Neuronal stem cell (in vitro differentiated cells): ENCODE data around the gene ZNF423.

Experiments
- DNase-seq: peaks from one replicate; pipeline ENCODE4 v3.0.0-alpha.2; 2013; ENCODE audit warnings: low spot score
- H2AFZ ChIP-seq: one replicate; pipeline ENCODE4 v1.6.1; 2013; ENCODE audit warnings: mild to moderate bottlenecking, low read length, inconsistent platforms
- H2AK5ac ChIP-seq: 2 replicates; pipeline ENCODE4 v1.6.1; 2013; ENCODE audit warnings: low read depth, mild to moderate bottlenecking, inconsistent platforms, low read length, moderate library complexity, mixed read lengths
- H2BK120ac ChIP-seq: 2 replicates; pipeline ENCODE4 v1.6.1; 2013; ENCODE audit warnings: low read depth, mild to moderate bottlenecking, inconsistent platforms, low read length, moderate library complexity, mixed read lengths
- H2BK12ac ChIP-seq: one replicate; pipeline ENCODE4 v1.6.1; 2013; ENCODE audit warnings: low read length, inconsistent platforms
- H2BK15ac ChIP-seq: 2 replicates; pipeline ENCODE4 v1.6.1; 2013; ENCODE audit warnings: mild to moderate bottlenecking, low read length, inconsistent platforms, mixed read lengths
- H2BK5ac ChIP-seq: one replicate; pipeline ENCODE4 v1.6.1; 2013; ENCODE audit warnings: inconsistent platforms, mild to moderate bottlenecking, low read length, moderate library complexity
- H3K14ac ChIP-seq: one replicate; pipeline ENCODE4 v1.6.1; 2013; ENCODE audit warnings: low read length, inconsistent platforms
- H3K18ac ChIP-seq: 2 replicates; pipeline ENCODE4 v1.6.1; 2013; ENCODE audit warnings: low read length, inconsistent platforms
- H3K23ac ChIP-seq: 2 replicates; pipeline ENCODE4 v1.6.1; 2013; ENCODE audit warnings: low read depth, mild to moderate bottlenecking, mixed read lengths, low read length, inconsistent platforms; ENCODE audit not compliant: poor library complexity
- H3K27ac ChIP-seq: replicated peaks from 3 replicates; pipeline ENCODE4 v1.5.1; 2013; ENCODE audit warnings: low read length, inconsistent platforms
- H3K27me3 ChIP-seq, 3 experiments: 2 replicates each; pipeline ENCODE4 v1.6.1; 2013; ENCODE audit warnings: low read length in 3 of 3, mild to moderate bottlenecking in 2 of 3, inconsistent platforms in 1 of 3, low read depth in 1 of 3, mixed read lengths in 1 of 3, moderate library complexity in 1 of 3; ENCODE audit not compliant: control insufficient read depth in 3 of 3, insufficient read depth in 3 of 3
- H3K36me3 ChIP-seq, 2 donors: replicated peaks in 1 of 2; 2 replicates each; pipeline ENCODE4 v1.6.1; 2013; ENCODE audit warnings: low read length in 2 of 2; ENCODE audit not compliant: control insufficient read depth in 2 of 2, insufficient read depth in 2 of 2
- H3K4ac ChIP-seq: 2 replicates; pipeline ENCODE4 v1.6.1; 2013; ENCODE audit warnings: inconsistent platforms, mild to moderate bottlenecking, low read length, moderate library complexity
- H3K4me1 ChIP-seq, 2 donors: 1 replicate in 1 of 2; 2 replicates in 1 of 2; pipeline ENCODE4 v1.6.1; 2013; ENCODE audit warnings: low read length in 2 of 2, low read depth in 1 of 2; ENCODE audit not compliant: control insufficient read depth in 2 of 2, insufficient read depth in 1 of 2
- H3K4me2 ChIP-seq: one replicate; pipeline ENCODE4 v1.6.1; 2013; ENCODE audit warnings: mild to moderate bottlenecking, low read length, inconsistent platforms; ENCODE audit not compliant: insufficient read depth, poor library complexity, severe bottlenecking
- H3K4me3 ChIP-seq, 2 donors: 2 replicates each; pipeline ENCODE4 v1.5.1; 2013; ENCODE audit warnings: low read length in 2 of 2, mild to moderate bottlenecking in 2 of 2, inconsistent platforms in 1 of 2, moderate library complexity in 1 of 2
- H3K79me1 ChIP-seq: one replicate; pipeline ENCODE4 v1.6.1; 2013; ENCODE audit warnings: low read depth, mild to moderate bottlenecking, inconsistent platforms, low read length, moderate library complexity
- H3K9ac ChIP-seq: one replicate; pipeline ENCODE4 v1.6.1; 2013; ENCODE audit warnings: mild to moderate bottlenecking, low read depth, low read length, inconsistent platforms; ENCODE audit not compliant: poor library complexity
- H3K9me3 ChIP-seq, 2 donors: replicated peaks in 1 of 2; 2 replicates each; pipeline versions ENCODE3 to v1.6.1; 2013; ENCODE audit warnings: low read length in 2 of 2, mild to moderate bottlenecking in 2 of 2, inconsistent platforms in 1 of 2, low read depth in 1 of 2, mixed read lengths in 1 of 2, moderate library complexity in 1 of 2; ENCODE audit not compliant: control insufficient read depth in 2 of 2, insufficient read depth in 1 of 2
- H4K8ac ChIP-seq: one replicate; pipeline ENCODE4 v1.6.1; 2013; ENCODE audit warnings: low read depth, mild to moderate bottlenecking, inconsistent platforms, low read length, moderate library complexity
- H4K91ac ChIP-seq: one replicate; pipeline ENCODE4 v1.6.1; 2013; ENCODE audit warnings: low read length, low read depth, mild to moderate bottlenecking, inconsistent platforms; ENCODE audit not compliant: poor library complexity
- WGBS, 2 donors: extraction: QIAGEN DNeasy Blood & Tissue Kit; methylation state at CpG; one replicate each; pipeline ENCODE4 v1.1.7; 2013; ENCODE audit warnings: missing lambda C conversion rate in 2 of 2, mixed read lengths in 1 of 2; ENCODE audit not compliant: insufficient read length in 2 of 2, insufficient replicate concordance in 1 of 2; ENCODE audit errors: extremely low coverage in 2 of 2; 5-methylcytosine and 5-hydroxymethylcytosine counted together

The ZNF423 gene

GRCh38 chr16:49671333-49671732 is 184.6 kb downstream of the ZNF423 start:
- Histone ChIP-seq H3K18ac (no peak overlapping the region), H3K4ac (no peak overlapping the region), H3K27ac (no peak overlapping the region), H3K9ac (no peak overlapping the region), H3K14ac (no peak overlapping the region), H4K8ac (no peak overlapping the region), H2BK120ac (no peak overlapping the region), H2BK5ac (no peak overlapping the region), H3K23ac (no peak overlapping the region), H2BK12ac (no peak overlapping the region), H3K4me2 (no peak overlapping the region), H3K4me3 (no peak overlapping the region), H3K79me1 (peaks cover 5% of the 10 kb centered on the region), H3K36me3 (peaks cover 1 to 21% of the 10 kb centered on the region in 2 donors), H2AFZ (no peak overlapping the region), H4K91ac (no peak overlapping the region), H2AK5ac (peak overlapping the region; percentile 33), H3K4me1 (peaks cover 8 to 14% of the 10 kb centered on the region in 2 donors), H3K9me3 (no peaks in the 10 kb centered on the region), H2BK15ac (no peak overlapping the region), H3K27me3 (no peaks in the 10 kb centered on the region)
- DNase-seq = no peak
- no CpG with 5 or more reads among the region's 12 CpGs for WGBS, 2 donors

GRCh38 chr16:49670627-49671026 is 185.3 kb downstream of the ZNF423 start:
- Histone ChIP-seq H3K14ac (no peak overlapping the region), H3K18ac (peak overlapping the region; percentile 35), H2BK5ac (no peak overlapping the region), H2AFZ (no peak overlapping the region), H3K4me1 (peaks cover 11 to 21% of the 10 kb centered on the region in 2 donors), H3K4me3 (no peak overlapping the region), H3K27me3 (no peaks in the 10 kb centered on the region), H4K8ac (no peak overlapping the region), H3K23ac (no peak overlapping the region), H2BK12ac (no peak overlapping the region), H3K36me3 (peaks cover 0 to 14% of the 10 kb centered on the region in 2 donors), H2BK15ac (no peak overlapping the region), H3K9ac (no peak overlapping the region), H3K27ac (no peak overlapping the region), H4K91ac (no peak overlapping the region), H3K9me3 (no peaks in the 10 kb centered on the region), H2BK120ac (no peak overlapping the region), H3K4me2 (no peak overlapping the region), H3K4ac (no peak overlapping the region), H2AK5ac (no peak overlapping the region), H3K79me1 (peaks cover 3% of the 10 kb centered on the region)
- no CpG with 5 or more reads among the region's 13 CpGs for WGBS, 2 donors
- no peak for DNase-seq

DNA sequence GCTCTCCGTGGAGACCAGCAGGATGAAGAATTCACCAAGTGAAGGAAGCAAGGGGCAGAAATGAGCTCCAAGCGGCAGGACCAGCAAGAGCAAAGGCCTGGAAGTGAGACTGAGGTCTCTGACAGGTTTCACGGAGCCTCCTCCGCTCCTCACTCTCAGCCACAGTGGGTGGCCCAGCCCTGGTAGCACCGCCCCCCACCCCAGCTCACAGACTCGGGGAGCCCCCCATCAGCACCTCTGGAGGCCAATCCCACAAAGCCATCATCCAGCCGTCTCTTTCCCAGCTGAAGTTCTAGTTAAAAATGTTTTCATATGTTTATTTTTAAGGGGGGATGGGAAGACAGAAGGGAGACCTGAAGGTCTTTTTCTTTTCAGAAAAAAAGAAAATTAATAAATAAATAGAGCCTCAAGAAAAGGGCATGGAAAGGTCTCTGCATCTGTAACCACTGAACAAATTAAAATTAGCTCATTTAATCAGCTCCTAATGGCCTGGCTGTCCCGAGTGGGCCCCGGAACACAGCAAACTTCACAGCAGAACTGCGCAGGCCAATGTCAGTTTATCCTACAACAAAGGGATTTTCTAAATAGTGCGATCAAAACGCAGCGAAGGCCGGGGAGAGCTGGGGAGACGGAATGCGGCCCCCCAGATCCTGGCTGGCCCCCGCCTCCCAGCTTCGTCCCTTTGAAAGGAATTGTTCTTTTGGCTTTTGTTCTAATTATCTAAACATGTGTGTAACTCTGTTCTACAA is 190.3 kb downstream of the ZNF423 start:
- Histone ChIP-seq H2AFZ (no peak overlapping the region), H3K27ac (no peak overlapping the region), H2BK120ac (no peak overlapping the region), H3K14ac (no peak overlapping the region), H3K4me3 (no peak overlapping the region), H3K27me3 (no peaks in the 10 kb centered on the region), H3K23ac (no peak overlapping the region), H3K9me3 (no peaks in the 10 kb centered on the region), H3K36me3 (peaks cover 0 to 5% of the 10 kb centered on the region in 2 donors), H3K4ac (no peak overlapping the region), H3K4me1 (peaks cover 28 to 29% of the 10 kb centered on the region in 2 donors), H4K8ac (no peak overlapping the region), H3K18ac (peak overlapping the region; percentile 85), H2AK5ac (peak overlapping the region; percentile 36), H2BK15ac (peak overlapping the region; percentile 71), H2BK5ac (peak overlapping the region; percentile 70), H3K4me2 (no peak overlapping the region), H3K79me1 (peaks cover 3% of the 10 kb centered on the region), H4K91ac (no peak overlapping the region), H2BK12ac (no peak overlapping the region), H3K9ac (no peak overlapping the region)
- WGBS, 2 donors = no CpG with 5 or more reads among the region's 18 CpGs
- DNase-seq = no peak

DNA sequence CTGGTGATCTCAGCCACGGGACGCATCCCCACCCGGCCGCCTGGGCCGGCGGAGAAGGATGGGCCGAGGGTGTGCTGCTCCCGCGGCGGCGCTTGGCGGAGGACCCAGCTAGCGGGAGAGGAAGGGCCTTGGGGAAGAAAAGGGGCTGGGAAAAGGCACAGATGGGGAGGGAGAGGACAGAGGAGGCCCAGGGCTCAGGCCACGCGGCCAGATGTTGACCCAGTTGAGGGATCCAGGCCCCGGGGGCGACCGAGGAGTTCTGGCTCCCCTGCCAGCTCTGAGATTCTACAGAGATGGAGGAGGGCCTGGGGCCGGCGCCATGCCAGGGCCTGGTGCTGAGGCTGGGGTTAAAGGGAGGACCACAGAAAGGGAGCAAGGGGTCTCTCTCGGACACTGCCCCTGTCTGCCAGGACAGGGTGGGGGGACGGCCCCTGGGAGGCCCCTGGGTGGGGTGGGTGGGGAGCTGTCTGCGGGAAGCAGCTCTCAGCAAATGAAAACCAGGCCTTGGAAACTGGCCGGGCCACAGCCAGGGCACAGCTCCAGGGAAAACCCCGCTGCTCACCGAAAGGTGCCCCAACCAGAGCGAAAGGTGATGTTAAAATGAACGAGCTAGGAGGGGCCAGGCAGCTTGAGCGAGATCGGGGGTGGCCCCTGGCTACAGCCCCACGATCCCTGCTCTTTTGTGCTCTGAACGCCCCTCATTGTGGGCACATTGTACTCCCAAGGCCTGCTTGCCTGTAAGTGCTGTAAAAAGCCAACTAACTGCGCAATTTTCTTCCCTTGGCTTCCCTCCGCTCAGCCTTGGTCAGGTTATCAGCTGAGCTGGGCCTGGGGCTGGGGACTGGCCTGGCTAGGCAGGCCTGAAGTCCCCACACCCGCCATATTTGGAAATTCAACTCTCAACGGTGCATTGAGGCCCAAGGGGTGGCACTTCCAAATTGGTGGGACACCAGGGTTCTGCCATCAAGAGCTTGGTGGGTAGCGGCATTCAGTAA is 191.4 kb downstream of the ZNF423 start:
- Histone ChIP-seq H3K4me3 (no peak overlapping the region), H3K14ac (peak overlapping the region; percentile 1), H2AFZ (no peak overlapping the region), H3K4me1 (peaks cover 28 to 31% of the 10 kb centered on the region in 2 donors), H3K23ac (peak overlapping the region; percentile 32), H3K36me3 (peaks cover 0 to 5% of the 10 kb centered on the region in 2 donors), H2BK5ac (no peak overlapping the region), H3K79me1 (peaks cover 5% of the 10 kb centered on the region), H4K8ac (no peak overlapping the region), H3K18ac (peak overlapping the region; percentile 60), H3K4ac (peak overlapping the region; percentile 17), H3K9ac (no peak overlapping the region), H3K4me2 (no peak overlapping the region), H2BK12ac (no peak overlapping the region), H3K27me3 (no peaks in the 10 kb centered on the region), H2AK5ac (peak overlapping the region; percentile 36), H4K91ac (no peak overlapping the region), H3K27ac (no peak overlapping the region), H3K9me3 (no peaks in the 10 kb centered on the region), H2BK15ac (peak overlapping the region; percentile 31), H2BK120ac (peak overlapping the region; percentile 66)
- WGBS, 2 donors = no CpG with 5 or more reads among the region's 37 CpGs
- DNase-seq = no peak
